ENCODE measurements around the gene HOXA9.
A peak's percentile ranks its signal among the peaks of the same experiment; 100 is the strongest.

Gene HOXA9

GRCh38 chr7:27163288-27164044, 1.9 kb downstream of the HOXA9 start:
- TF ChIP-seq CTCF (IDR thresholded peaks at IDR 0.05; ENCODE audit: extremely low read depth, insufficient read depth, missing control alignments) = no peak
- in situ Hi-C loops (cut with MboI; ENCODE audit: low pct_unique_long_range_greater_than_20kb, low sequenced_read_pairs, unreplicated experiment) = loop anchor here (10.0 to 25.0 kb wide), 2 partner anchors 801 to 1309 kb away; no protein-coding TSS in a partner anchor
- DNase-seq (ENCODE audit: low spot score) = no peak

DNA sequence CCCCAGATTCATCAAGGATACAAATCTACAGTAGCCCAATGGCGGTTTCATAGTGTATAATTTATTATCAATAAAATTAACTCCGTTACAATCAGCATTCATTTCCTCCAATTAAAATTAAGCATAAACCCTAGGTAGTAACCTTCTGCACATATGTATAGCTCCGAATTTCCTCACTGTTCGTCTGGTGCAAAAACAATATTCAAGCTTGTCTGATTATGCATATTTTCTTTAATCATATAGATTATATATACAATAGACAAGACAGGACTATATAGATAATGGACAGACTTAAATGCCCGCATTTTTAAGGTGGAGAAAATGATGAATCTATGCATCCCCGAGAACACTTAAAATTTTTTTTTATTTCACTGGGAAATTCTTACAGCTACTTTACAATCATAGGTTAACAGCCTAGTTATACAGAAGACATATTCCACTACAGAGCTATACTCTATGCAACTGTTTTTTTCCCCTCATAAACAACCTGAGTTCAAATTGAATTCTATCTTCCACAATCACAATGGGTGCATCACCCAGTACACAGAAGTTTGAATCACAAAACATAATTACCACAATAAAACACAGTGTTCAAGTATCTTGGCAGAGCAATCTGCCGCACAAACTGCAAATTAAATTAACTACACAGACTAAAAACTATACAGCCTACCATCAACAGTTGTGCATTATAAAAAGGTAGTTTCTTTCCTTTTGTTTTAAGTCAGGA, 2.6 kb downstream of the HOXA9 start:
- in situ Hi-C loops (cut with MboI; ENCODE audit: low pct_unique_long_range_greater_than_20kb, low sequenced_read_pairs, unreplicated experiment) = loop anchor here (10.0 to 25.0 kb wide), 2 partner anchors 800 to 1308 kb away; no protein-coding TSS in a partner anchor
- TF ChIP-seq CTCF (IDR thresholded peaks at IDR 0.05; ENCODE audit: extremely low read depth, insufficient read depth, missing control alignments) = no peak
- DNase-seq (ENCODE audit: low spot score) = no peak

GRCh38 chr7:27161721-27162560, 3.4 kb downstream of the HOXA9 start:
- in situ Hi-C loops (cut with MboI; ENCODE audit: low pct_unique_long_range_greater_than_20kb, low sequenced_read_pairs, unreplicated experiment) = loop anchor here (10.0 to 25.0 kb wide), 2 partner anchors 800 to 1307 kb away; no protein-coding TSS in a partner anchor
- DNase-seq (ENCODE audit: low spot score) = no peak
- TF ChIP-seq CTCF (IDR thresholded peaks at IDR 0.05; ENCODE audit: extremely low read depth, insufficient read depth, missing control alignments) = no peak

GRCh38 chr7:27161214-27161720, 4.1 kb downstream of the HOXA9 start:
- no peak for DNase-seq (ENCODE audit: low spot score)
- no peak for TF ChIP-seq CTCF (IDR thresholded peaks at IDR 0.05; ENCODE audit: extremely low read depth, insufficient read depth, missing control alignments)
- in situ Hi-C loops (cut with MboI; ENCODE audit: low pct_unique_long_range_greater_than_20kb, low sequenced_read_pairs, unreplicated experiment) = loop anchor here (10.0 to 25.0 kb wide), 2 partner anchors 799 to 1306 kb away; no protein-coding TSS in a partner anchor

GRCh38 chr7:27160546-27161213, 4.7 kb downstream of the HOXA9 start:
- in situ Hi-C loops (cut with MboI; ENCODE audit: low pct_unique_long_range_greater_than_20kb, low sequenced_read_pairs, unreplicated experiment) = loop anchor here (10.0 to 25.0 kb wide), 2 partner anchors 798 to 1306 kb away; no protein-coding TSS in a partner anchor
- DNase-seq (ENCODE audit: low spot score) = peak; percentile 91
- TF ChIP-seq CTCF (IDR thresholded peaks at IDR 0.05; ENCODE audit: extremely low read depth, insufficient read depth, missing control alignments) = peak; percentile 99
